SK-N-SH (cell line): ENCODE data around the gene KLHL30.

Experiments
- CTCF ChIP-seq: fragments of 200-600 bp; sonication (generic); IDR thresholded peaks from 2 replicates; pipeline ENCODE4 v1.6.1; 2017; ENCODE audit warnings: antibody characterized with exemption, mild to moderate bottlenecking, moderate library complexity
- EP300 ChIP-seq, 2 experiments: IDR thresholded peaks; 2 replicates each; pipeline versions ENCODE4 v1.4.0 to v1.6.1; 2012; ENCODE audit warnings: borderline replicate concordance in 1 of 2, low read depth in 1 of 2, low read length in 1 of 2
- EZH2phosphoT487 ChIP-seq: fragments of 200-600 bp; sonication (generic); IDR thresholded peaks from 2 replicates; pipeline ENCODE4 v1.6.1; 2017; ENCODE audit warnings: low read depth, mixed run types, mild to moderate bottlenecking, antibody characterized with exemption, moderate library complexity, borderline replicate concordance
- GABPA ChIP-seq: IDR thresholded peaks from 2 replicates; pipeline ENCODE4 v1.4.0; 2012; ENCODE audit warnings: low read depth, mild to moderate bottlenecking
- JUND ChIP-seq: IDR thresholded peaks from 2 replicates; pipeline ENCODE4 v1.4.0; 2012
- POLR2AphosphoS5 ChIP-seq: IDR thresholded peaks from 2 replicates; pipeline ENCODE4 v1.6.1; 2012; ENCODE audit warnings: low read depth, low read length
- RAD21 ChIP-seq: IDR thresholded peaks from 2 replicates; pipeline ENCODE4 v1.6.1; 2012; ENCODE audit warnings: mild to moderate bottlenecking, low read length
- RFX5 ChIP-seq: IDR thresholded peaks from 2 replicates; pipeline ENCODE4 v1.6.1; 2012; ENCODE audit warnings: mild to moderate bottlenecking, improper control_type of control experiment, low read length
- SMC3 ChIP-seq: IDR thresholded peaks from 2 replicates; pipeline ENCODE4 v1.6.1; 2012; ENCODE audit warnings: low read depth, low read length, improper control_type of control experiment
- TAF1 ChIP-seq: IDR thresholded peaks from 2 replicates; pipeline ENCODE4 v1.6.1; 2012; ENCODE audit warnings: low read depth, mild to moderate bottlenecking, low read length, moderate library complexity, borderline replicate concordance
- USF2 ChIP-seq: fragments of 150-350 bp; IDR thresholded peaks from 2 replicates; pipeline ENCODE4 v1.6.1; 2017; ENCODE audit warnings: antibody characterized with exemption, low read length, low read depth, borderline replicate concordance
- YY1 ChIP-seq: IDR thresholded peaks from 2 replicates; pipeline ENCODE4 v1.4.0; 2012; ENCODE audit warnings: low read depth, mild to moderate bottlenecking

- no peak for TF ChIP-seq YY1
- no peak for TF ChIP-seq RAD21
- no peak for TF ChIP-seq SMC3
- TF ChIP-seq CTCF = no peak
- TF ChIP-seq TAF1 = no peak
- no peak for TF ChIP-seq EZH2phosphoT487
- TF ChIP-seq RFX5 = no peak
- no peak for TF ChIP-seq JUND
- no peak for TF ChIP-seq GABPA
- no peak for TF ChIP-seq POLR2AphosphoS5
- TF ChIP-seq EP300 (IDR thresholded peaks at IDR 0.05; ENCODE audit: borderline replicate concordance in 1 of 2, low read depth in 1 of 2, low read length in 1 of 2) = no peak
- TF ChIP-seq USF2 = no peak
Measured at GRCh38 chr2:238103465-238104225, 34.8 kb upstream of the KLHL30 start.
